ENCODE data around the gene TMEM184A.

The TMEM184A gene
- total RNA-seq, result 0.31 to 0.36 reads per million in 2 donors

DNA sequence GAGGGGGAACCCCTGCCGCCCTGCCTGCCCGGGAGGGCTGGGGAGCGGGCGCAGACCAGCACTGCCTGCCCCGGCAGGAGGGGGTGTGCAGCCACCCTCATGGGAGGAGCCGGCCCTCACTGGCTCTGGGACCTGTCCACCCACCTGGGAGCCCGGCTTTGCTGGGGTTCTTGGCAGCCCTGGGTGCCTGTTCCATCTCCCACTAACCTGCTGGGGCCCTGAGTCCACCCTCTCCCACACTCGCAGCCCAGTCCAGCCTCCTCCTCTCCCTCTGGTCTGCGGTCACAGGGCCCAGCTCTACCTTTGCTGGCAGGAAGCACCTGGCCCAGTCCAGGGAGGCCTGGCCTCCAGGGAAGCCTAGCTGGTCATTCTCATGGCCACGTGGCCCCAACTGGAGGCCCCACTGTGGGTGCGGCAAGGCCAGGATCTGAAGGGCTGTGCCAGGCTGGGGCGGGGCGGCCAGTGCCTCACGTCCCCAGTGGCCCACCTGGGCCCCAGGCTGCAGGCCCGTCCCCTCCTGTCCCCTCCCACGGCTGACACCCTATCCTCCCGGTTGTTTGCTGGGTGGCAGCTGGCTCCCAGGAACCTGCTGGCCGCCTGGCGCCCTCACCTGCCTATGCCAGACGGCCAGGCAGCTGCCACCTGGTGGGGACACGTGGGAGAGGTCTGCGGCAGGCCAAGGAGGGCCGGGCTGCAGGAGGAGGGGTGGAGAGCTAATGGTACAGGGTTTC lies at the start of gene TMEM184A:
Gene TMEM184A, minus strand, starts transcription at position 393 of the 731 bp plus-strand sequence. CDS start 721 bp downstream, outside the sequence.
- no peak for DNase-seq

DNA sequence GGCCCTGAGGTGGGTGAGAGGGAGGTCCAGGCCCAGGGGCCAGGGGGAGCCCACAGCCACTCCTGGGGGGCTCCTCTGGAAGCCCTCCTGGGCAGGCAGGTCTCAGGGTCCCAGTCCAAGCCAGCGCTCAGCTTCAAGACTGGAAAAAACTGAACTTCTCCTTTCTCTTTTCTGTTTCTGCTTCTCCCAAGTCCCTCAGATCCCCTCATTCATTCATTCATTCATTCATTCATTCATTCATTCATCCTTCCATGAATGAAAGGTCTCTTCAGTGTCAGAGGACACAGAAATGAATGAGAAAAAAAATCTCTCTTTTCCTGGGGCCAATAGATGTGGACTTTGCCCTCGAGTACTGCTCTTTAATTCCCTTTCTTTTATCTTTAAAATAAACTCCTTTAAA lies 48.4 kb upstream of the TMEM184A start:
- no peak for DNase-seq

DNA sequence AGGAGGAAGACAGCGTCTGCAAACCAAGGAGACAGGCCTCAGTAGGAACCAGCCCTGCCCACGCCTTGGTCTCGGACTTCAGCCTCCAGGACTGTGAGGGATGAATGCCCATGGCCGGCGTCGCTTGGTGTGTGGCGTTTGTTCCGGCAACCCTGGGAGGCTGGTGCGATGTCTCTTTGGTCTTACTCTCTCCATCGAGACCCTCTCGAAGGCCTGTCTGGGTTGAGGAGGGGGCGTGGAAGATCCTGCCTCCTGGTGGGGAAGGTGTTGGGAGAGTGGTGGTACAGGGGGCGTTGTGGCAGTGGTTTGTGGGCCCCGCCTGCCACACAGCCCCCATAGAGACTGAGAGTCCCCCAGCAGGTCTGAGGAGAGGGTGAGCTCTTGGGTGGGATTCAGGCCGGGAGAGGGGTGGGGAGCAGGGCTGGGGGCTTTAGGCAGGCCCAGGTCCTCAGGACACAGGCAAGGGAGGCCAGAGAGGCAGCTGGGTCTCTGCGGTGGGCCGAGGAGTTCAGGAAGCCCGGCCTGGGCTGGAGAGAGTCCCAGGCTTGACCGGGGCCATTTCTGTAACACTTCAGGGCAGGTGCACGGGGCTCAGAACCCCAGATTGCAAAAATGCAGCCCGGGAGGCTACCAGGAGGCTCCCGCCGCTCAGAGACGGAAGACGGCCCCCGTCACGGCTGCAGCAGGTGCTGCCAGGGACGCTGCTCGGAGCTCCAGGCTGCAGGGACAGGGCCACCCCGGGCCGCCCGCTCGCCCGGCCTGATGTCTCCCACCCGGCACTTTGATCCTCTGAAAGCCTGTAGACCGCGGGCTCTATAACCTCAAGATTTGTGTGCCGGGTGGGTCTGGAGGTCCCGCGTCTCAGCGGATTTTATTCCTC lies 47.6 kb upstream of the TMEM184A start:
- no peak for DNase-seq

DNA sequence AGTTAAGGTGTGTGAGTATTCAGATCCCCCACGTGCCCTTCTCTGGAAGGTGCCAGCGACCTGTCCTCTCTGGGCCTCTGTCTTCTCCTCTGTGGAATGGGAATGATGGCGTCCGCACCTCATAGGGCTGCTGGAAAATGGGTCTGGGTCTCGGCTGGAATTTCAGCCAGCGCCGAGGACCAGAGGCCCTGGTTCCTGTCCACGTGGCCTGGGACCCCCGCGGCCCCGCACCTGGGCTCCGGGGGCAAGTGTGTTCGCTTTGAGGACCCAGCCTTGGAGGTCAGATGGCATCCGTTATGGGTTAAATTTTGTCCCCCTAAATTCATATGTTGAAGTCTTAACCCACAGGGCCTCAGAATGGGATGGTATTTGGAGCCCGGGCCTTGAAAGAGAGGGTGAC lies 46.4 kb upstream of the TMEM184A start:
- DNase-seq, result no peak

DNA sequence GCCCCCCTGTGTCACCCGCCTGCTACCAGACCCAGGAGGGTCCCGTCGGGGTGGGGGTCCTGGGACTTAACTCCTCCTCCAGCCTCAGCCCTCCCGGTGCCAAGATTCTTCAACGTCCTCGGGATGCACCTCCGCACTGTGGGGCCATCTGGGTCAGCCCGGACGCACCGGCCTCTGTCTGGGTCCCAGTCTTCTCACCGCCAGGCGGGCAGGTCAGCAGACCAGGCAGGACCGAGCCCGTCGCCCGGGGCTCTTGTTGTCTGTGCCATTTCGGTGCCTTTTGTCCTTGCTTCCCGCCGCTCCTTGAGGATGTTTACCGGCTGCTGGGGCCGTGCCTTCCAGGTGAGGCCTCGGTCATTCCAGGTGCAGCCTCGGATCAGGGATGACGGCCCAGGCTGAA lies 46.0 kb upstream of the TMEM184A start:
- no peak for DNase-seq

DNA sequence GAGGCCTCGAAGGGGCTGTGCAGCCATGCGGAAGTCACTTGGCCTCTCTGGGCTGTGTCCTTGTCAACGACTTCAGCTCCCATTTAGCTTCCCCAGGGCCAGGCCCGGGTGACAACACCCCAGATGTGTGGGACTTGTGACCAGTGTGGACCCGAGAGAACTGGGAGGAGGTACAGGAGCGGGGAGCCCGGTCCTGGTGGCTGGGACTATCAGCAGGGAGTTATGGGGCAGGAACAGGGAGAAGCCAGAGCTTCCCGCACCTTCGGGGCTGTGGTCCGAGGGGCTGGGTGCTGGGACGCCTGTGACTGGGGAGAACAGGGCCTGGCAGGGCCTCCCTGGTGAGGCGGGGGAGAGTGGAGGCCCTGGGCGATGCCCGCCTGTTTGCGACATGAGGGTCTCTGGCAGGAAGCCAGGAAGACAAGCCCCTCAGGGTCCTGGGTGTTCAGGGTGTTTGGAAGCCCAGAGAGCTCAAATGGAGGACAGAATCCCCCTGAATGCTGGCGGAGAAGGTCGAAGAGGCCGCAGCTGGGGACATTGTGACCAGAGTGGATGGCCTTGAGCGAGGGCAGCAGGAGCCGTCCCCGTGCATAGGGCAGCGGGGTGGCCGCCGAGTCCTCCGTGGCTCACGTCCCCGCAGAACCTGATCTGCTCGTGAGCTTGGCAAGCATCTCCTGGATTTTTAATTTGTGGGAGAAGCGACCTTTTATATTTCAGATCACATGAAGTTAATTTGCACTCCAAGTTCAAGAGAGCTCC lies 43.8 kb upstream of the TMEM184A start:
- DNase-seq, result no peak

DNA sequence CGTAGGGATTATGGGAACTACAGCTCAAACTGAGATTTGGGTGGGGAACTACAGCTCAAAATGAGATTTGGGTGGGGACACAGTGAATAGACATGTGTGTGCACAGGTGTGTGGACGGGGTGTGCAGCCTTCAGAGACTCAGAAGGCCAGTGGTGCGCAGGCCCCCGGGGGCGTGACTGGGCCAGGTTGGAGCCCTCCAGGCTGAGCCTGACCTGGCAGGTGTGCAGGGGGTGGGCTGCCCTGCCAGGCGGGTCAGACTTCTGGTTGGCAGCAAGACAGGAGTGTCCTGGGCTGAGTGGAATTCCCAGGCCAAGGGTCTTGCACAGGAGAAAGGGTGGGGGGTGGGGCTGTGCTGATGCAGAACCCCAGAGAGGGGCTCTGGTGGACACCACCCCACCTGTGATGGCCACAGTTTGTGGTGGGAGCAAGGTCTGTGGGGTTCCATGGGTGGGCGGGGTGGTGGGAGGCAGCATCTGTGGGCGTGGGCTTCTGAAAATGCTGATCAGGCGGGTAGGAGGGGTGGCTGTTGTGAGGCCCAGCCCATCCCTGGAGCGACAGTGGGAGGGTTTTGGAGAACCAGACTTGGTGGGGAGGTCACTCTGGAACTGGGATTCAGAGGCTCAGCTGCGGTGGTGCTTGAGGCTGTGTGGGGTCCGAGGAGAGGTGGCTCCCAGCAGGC lies 43.1 kb upstream of the TMEM184A start:
- DNase-seq, result no peak

DNA sequence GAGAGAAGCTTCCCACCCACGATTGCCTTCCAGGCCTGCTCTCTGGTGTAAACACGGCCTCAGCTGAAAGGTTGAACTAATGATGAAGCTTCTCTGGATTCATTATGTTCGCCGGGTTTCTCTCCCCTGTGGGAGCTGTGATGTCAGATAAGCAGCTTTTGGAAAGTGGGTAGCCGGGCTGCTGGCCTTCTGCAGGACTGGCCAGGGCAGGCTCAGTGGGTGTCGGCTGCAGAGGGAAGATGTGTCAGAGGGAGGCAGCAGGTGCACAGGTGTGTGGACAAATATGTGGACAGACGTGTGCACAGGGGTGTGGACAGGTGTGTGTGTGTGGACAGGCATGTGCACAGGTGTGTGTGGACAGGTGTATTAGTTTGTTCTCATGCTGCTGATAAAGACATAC lies 42.3 kb upstream of the TMEM184A start:
- DNase-seq, result no peak

DNA sequence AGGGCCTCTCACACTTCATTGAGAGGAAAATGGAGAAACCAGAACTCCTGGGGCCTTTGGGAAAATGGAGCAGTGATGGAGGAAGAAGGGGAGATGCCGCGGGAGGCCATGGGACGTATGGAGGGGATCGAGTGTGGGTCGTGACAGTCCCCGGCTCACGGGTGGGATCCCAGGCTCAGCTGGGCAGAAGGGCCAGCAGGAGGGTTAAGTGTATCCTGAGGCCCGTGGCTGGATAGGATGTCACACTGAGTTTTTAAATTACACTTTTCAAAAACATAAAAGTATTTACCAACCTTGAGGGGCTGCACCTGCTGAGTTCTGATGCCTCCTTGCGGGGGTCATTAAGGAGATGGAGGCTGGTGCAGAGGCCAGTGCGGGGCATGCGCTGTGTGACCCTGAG lies 41.8 kb upstream of the TMEM184A start:
- DNase-seq, result no peak

DNA sequence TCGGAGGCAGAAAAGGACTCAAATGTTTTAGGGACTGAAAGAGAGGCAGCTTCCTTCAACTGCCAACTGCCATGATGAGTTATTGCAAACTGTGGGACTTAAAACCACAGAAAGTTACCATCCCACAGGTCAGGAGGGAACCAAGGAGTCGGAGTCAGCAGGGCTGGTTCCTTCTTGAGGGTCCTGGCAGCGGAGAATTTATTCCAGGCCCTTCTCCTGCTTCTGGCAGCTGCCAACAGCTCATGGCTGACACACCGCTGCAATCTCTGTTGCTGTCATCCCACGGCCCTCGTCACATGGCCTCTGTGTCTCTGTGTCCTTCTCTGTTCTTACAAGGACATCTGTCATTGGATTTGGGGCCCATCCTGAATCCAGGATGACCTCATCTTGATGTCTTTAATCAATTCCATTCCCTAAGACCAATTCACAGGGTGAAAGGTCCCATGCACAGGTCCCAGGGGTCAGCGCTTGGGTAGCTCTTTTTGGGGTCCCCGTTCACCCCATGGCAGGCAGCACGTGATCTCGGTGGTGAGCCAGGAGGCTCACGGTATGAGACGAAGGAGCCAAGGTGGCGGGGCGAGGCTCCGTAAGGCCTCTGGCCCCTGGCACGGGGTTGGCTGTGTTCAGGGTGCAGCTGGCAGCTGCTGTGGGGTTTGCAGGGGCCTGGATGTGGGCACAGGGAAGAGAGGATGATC lies 41.2 kb upstream of the TMEM184A start:
- no peak for DNase-seq

DNA sequence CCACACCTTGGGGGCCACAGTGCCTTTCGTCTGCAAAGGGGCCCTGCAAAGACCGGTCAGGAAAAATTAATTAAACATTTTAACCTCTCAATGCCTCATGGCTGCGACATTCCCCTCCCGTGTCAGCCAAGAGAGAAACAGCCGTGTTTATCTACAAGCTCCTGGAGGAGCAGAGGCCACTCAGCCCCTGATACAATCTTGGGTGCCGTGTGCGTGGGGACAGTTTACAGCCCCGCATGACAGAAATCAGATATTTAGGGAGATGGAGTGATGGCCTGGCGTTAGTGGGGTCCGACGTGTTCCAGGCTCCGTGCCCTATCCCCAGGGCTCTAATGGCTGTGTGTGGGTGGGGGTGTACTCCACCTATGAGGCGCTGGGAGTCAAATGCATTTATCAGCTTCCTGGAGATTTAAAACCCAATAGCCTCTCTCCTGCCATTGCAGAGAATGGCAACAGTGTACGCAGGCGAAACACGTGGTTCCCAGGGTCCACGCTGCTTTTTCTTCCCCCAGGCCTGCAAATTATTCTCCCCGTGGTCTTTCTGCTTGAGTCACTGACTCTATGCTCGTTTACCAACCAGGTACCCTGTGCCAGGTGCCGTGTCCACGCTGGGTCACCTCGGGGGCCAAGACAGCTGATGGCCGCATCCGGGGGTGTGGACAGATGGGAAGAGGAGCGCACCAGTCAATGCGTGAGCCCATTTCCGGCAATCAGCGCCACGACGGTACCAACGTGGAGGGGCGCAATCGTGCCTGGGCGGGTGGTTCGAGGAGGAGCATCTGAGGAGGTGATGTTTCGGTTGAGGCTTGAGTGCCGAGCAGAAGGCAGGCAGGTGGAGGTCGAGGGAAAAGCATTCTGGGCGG lies 40.4 kb upstream of the TMEM184A start:
- no peak for DNase-seq

DNA sequence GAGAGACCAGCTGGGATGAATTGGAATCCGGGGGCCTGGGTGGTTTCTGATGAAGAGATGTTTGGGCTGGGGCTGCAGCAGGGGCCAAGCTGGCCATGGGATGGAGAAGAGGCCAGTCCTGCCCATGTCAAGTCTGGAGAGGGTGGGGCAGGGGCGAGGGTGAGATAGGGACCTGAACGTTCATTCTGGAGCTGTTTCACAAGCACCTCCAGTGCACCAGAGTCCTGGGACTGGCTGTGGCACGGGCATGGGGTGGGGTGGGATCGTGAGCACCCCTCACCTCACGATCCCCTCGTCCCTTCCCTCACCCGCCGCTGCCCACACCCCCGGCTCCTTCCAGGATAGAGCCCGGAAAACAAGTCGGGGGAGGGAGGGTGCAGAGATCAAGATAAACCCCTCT lies 39.6 kb upstream of the TMEM184A start:
- DNase-seq, result no peak

DNA sequence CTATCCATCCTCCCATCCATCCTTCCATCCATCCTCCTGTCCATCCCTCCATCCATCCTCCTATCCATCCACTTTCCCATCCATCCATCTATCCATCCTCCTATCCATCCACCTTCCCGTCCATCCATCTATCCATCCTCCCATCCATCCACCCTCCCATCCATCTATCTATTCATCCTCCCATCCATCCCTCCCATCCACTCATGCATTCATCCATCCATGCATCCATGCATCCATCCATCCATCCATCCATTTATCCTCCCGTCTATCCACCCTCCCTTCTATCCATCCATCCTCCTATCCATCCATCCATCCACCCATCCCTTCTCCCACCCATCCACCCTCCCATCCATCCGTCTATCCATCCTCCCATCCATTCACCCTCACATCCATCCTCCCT lies 39.0 kb upstream of the TMEM184A start:
- no peak for DNase-seq

DNA sequence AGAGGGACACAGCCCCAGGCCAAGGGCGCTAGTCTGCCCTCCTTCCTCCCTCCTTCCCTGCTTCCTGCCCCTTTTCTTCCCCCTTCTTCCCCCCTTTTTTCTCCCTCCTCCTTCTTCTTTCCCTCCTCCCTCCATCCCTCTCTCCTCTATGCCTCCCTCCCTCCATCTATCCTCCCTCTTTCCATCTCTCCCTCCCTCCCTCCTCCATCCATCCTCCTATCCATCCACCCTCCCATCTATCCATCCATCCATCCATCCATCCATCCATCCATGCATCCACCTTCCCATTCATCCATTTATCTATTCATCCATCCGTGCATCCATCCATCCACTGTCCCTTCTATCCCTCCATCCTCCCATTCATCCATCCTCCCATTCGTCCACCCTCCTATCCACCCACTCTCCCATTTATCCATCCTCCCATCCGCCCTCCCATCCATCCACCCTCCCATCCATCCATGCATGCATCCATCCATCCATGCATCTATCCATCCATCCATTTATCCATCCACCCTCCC lies 38.0 kb upstream of the TMEM184A start:
- DNase-seq, result no peak

DNA sequence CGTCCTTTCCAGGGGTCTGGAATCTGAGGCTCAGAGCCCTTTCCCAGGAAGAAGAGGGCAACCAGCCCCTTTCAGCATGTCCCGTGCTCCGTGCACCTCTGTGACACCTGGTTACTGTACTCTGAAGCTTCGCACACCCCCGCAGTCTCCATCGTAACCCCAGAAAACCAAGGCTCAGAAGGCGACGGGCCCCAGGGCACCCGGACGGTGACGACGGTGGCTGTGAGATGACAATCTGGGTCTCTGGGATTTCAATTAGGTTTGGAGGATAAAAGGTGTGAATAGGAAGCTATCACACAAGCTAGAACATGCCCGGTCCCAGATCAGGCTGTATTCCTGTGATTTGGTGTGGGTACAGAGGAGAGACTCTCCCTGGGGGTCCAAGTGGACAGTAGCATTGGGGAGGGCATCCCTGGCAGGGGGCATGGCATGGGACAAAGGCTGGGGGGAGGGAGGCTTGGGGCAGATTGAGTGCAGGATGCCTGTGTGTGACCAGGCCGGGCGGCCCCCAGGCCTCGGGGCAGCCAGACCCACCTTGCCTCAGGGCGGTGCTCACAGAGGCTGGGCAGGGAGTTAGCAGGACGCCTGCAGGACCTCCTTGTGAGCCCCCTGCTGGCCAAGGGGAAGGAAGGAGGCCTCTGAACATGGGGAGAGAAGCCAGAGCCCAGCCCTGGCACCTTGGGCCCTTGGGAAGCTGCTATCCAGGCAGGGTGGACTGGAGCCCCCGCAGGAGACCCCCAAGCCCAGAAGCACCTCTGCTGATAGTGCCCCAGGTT lies 37.3 kb upstream of the TMEM184A start:
- no peak for DNase-seq

DNA sequence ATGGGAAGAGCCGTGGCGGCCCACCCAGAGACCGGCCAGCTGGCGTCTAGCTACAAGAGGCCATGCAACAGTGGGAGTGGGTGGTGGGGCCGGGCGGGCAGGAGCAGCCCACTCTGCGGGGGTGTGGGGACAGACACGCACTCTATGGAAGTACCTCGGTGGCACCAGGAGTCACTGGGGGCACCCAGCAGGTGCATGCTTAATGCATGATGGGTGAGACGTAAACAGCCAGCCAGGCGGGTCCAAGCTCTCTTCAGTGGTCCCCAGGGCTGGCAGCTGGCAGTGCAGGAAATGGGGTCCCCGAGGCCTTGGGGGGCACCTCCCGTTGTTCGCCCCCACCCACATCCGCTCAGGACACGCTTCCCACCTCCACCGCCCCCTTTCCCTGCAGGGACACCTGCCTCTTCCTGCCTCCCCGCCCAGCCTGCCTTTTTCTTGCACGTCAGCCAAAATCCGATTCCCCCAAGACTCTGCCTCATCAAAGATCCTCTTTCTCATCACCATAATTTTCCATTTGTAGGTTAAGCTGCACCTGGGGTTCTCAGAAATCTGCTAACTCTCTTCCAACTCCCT lies 36.4 kb upstream of the TMEM184A start:
- DNase-seq, result no peak

DNA sequence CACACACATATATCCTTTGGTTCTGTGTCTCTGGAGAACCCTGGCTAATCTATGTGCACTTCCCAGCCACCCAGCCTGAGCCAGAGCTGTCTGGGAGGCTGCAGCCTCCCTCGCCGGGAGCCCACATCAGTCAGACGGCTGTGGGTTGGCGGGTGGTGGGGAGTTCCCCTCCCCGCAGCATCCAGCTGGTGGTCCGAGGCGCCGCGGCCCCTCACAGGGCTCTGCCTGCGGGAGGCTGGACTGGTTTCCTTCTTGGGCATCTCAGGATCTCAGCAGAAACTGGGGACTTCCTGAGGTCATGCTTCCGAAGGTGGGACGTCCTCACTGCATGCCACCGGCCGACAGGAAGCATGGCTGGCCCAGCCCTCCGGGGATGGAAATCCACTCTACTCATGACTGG lies 35.9 kb upstream of the TMEM184A start:
- DNase-seq, result no peak

DNA sequence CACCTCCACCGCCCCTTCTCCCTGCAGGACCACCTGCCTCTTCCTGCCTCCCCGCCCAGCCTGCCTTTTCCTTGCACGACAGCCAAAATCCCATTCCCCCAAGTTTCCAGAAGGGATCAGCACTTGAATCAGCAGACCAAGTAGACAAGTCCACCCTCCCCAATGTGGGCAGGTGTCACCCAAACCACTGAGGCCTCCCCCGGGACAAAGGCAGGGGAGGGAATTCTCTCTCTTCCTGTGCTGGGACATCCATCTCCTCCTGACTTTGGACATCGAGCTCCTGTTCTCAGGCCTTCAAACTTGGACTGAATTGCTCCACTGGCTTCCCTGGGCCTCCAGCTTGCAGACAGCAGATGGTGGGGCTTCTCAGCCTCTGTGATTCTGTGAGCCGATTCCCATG lies 35.4 kb upstream of the TMEM184A start:
- no peak for DNase-seq

DNA sequence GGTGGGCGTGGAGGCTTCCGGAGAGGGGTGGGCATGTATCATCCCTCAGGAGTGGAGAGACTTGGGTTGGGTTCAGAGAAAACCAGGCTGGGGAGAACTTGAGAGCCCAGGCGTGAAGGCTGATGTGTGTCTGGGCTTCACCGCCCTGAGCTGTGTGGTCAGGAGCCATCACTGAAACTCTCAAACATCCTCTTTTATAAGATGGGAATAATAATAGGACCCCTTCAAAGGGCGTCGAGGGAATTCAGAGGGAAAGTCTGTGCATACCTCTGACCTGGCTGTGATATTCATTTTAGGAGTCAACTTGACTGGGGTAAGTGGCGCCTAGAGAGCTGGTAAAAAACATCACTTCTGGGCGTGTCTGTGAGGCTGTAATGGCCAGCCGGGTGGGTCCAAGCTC lies 34.9 kb upstream of the TMEM184A start:
- DNase-seq, result no peak

DNA sequence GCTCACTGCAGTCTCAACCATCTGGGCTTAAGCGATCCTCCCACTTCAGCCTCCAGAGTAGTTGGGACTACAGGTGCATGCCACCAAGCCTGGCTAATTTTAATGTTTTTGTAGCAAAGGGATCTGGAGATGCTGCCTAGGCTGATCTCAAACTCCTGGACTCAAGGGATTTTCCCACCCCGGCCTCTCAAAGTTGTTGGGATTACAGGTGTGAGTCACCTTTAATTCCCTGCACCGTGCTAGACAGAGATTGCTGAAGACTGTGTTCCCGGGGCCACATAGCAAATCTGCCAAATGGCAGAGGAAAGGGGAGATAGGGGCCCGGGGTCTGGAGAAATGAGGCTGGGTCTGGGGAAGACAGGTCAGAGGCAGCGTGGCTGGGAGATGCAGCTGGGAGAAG lies 34.5 kb upstream of the TMEM184A start:
- DNase-seq, result no peak
